ENCODE results near the gene DOLPP1. TPM values are rescaled to one million over a fixed set of nuclear protein-coding genes. Genes with fewer than 3 reads are reported as not detected.

DOLPP1 gene
- total and polyA plus RNA-seq, 2 of the 13 experiments (the other 11 are each of a cell fraction or from before 2014, with no cell fraction given): 21.0 to 34.1 TPM

GRCh38 chr9:129139233-129139992, 58.5 kb downstream of the DOLPP1 start (continued):
- TF ChIP-seq, protein P1, sequence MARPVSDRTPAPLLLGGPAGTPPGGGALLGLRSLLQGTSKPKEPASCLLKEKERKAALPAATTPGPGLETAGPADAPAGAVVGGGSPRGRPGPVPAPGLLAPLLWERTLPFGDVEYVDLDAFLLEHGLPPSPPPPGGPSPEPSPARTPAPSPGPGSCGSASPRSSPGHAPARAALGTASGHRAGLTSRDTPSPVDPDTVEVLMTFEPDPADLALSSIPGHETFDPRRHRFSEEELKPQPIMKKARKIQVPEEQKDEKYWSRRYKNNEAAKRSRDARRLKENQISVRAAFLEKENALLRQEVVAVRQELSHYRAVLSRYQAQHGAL (CRISPR knock-in tag; IDR thresholded peaks at IDR 0.05; ENCODE audit: not compliant biosample characterization): no peak
- TF ChIP-seq ZFP36L2 (CRISPR knock-in tag; IDR thresholded peaks at IDR 0.05) (no peak), ZNF850 (CRISPR knock-in tag; conservative IDR thresholded peaks at IDR 0.05) (no peak), IRF1 (CRISPR knock-in tag; IDR thresholded peaks at IDR 0.05; ENCODE audit: low read depth) (0 out of 2 replicates have a peak, but pooled peaks have one; percentile 40), CREB1 (IDR thresholded peaks at IDR 0.05) (no peak), CREB1 (CRISPR knock-in tag; IDR thresholded peaks at IDR 0.05) (no peak), EHMT2 (IDR thresholded peaks at IDR 0.05; ENCODE audit: borderline replicate concordance, low read depth, low read length) (no peak), CEBPG (CRISPR knock-in tag; IDR thresholded peaks at IDR 0.05) (no peak), IRF2 (CRISPR knock-in tag; IDR thresholded peaks at IDR 0.05) (peak; percentile 65; the same call in 1 of the 2 replicates), HMGXB3 (CRISPR knock-in tag; IDR thresholded peaks at IDR 0.05; ENCODE audit: borderline replicate concordance) (peak; percentile 35; the same call in 1 of the 2 replicates), ZSCAN25 (CRISPR knock-in tag; IDR thresholded peaks at IDR 0.05) (peak; percentile 63; the same call in 1 of the 2 replicates), ETV6 (CRISPR knock-in tag; conservative IDR thresholded peaks at IDR 0.05) (no peak), DPF2 (CRISPR knock-in tag; IDR thresholded peaks at IDR 0.05; ENCODE audit: borderline replicate concordance, low read depth) (no peak), SP140L (CRISPR knock-in tag; IDR thresholded peaks at IDR 0.05; ENCODE audit: borderline replicate concordance) (no peak), SOX6 (IDR thresholded peaks at IDR 0.05) (no peak), SOX6 (CRISPR knock-in tag; IDR thresholded peaks at IDR 0.05) (0 out of 2 replicates have a peak, but pooled peaks have one; percentile 30)
- TF ChIP-seq, protein P2, sequence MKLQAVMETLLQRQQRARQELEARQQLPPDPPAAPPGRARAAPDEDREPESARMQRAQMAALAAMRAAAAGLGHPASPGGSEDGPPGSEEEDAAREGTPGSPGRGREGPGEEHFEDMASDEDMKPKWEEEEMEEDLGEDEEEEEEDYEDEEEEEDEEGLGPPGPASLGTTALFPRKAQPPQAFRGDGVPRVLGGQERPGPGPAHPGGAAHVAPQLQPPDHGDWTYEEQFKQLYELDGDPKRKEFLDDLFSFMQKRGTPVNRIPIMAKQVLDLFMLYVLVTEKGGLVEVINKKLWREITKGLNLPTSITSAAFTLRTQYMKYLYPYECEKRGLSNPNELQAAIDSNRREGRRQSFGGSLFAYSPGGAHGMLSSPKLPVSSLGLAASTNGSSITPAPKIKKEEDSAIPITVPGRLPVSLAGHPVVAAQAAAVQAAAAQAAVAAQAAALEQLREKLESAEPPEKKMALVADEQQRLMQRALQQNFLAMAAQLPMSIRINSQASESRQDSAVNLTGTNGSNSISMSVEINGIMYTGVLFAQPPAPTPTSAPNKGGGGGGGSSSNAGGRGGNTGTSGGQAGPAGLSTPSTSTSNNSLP (IDR thresholded peaks at IDR 0.05; ENCODE audit: low read depth, low read length): no peak
- TF ChIP-seq, protein P3, sequence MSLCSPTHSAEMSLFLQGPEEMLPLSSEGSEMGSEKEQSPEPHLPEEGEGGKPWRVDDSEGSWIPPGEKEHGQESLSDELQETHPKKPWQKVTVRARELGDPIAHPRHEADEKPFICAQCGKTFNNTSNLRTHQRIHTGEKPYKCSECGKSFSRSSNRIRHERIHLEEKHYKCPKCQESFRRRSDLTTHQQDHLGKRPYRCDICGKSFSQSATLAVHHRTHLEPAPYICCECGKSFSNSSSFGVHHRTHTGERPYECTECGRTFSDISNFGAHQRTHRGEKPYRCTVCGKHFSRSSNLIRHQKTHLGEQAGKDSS (CRISPR knock-in tag; IDR thresholded peaks at IDR 0.05; ENCODE audit: borderline replicate concordance, low read depth): no peak
- TF ChIP-seq, protein P4, sequence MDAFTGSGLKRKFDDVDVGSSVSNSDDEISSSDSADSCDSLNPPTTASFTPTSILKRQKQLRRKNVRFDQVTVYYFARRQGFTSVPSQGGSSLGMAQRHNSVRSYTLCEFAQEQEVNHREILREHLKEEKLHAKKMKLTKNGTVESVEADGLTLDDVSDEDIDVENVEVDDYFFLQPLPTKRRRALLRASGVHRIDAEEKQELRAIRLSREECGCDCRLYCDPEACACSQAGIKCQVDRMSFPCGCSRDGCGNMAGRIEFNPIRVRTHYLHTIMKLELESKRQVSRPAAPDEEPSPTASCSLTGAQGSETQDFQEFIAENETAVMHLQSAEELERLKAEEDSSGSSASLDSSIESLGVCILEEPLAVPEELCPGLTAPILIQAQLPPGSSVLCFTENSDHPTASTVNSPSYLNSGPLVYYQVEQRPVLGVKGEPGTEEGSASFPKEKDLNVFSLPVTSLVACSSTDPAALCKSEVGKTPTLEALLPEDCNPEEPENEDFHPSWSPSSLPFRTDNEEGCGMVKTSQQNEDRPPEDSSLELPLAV (CRISPR knock-in tag; conservative IDR thresholded peaks at IDR 0.05; ENCODE audit: low read depth): no peak

All from HepG2 (cell line).